PFSK-1 (cell line): ENCODE results near the gene C15orf39.

ENCODE experiments used
- POLR2AphosphoS5 ChIP-seq: IDR thresholded peaks from 2 replicates; pipeline ENCODE4 v1.6.1; 2012; ENCODE audit warnings: low read depth, mild to moderate bottlenecking, control low read depth, low read length, moderate library complexity
- TAF1 ChIP-seq: IDR thresholded peaks from 2 replicates; pipeline ENCODE4 v1.6.1; 2012; ENCODE audit warnings: low read length, control low read depth, borderline replicate concordance; ENCODE audit not compliant: insufficient read depth

DNA sequence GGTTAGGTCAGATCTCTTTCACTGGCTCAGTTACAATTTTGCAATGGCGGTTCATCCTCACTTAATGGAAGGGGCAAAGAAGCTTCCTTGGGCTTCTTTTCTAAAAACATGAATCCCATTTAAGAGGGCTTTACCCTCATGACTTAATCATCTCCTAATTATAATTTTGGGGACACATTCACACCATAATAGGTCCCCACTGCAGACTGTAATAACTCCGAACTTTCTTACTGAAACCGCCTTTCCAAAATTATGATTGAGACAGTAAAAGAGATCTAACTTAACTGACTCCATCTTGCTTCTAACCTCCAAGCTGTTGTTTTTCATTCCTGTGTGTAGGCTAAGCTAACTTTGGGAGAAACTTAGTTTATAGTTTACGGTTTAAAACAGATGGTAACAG lies 33.3 kb upstream of the C15orf39 start:
- TF ChIP-seq TAF1 (no peak), POLR2AphosphoS5 (no peak)
